Colonic mucosa (tissue), 4 donors: ENCODE data around the gene UNC13C. TPM values are rescaled to one million over a fixed set of nuclear protein-coding genes. Genes with fewer than 3 reads are reported as not detected.

Experiments used
- DNase-seq: peaks from one replicate; pipeline ENCODE4 v3.0.0-alpha.2; 2020
- H3K27ac ChIP-seq: fragments of 200-600 bp; one replicate; pipeline ENCODE4 v1.8.0; 2021
- H3K27me3 ChIP-seq: fragments of 200-600 bp; one replicate; pipeline ENCODE4 v1.8.0; 2021
- H3K36me3 ChIP-seq: fragments of 200-600 bp; one replicate; pipeline ENCODE4 v1.8.0; 2021
- H3K4me1 ChIP-seq: fragments of 200-600 bp; one replicate; pipeline ENCODE4 v1.8.0; 2021; ENCODE audit warnings: mild to moderate bottlenecking
- H3K4me3 ChIP-seq: fragments of 200-600 bp; one replicate; pipeline ENCODE4 v1.8.0; 2021
- H3K9ac ChIP-seq, 2 donors: one replicate each; pipeline ENCODE4 v1.7.0; 2013; ENCODE audit warnings: control low read depth in 2 of 2, low read depth in 2 of 2, low read length in 2 of 2
- H3K9me3 ChIP-seq: fragments of 200-600 bp; one replicate; pipeline ENCODE4 v1.8.0; 2021
- intact Hi-C: fragments of 100-400 bp; cut with DNase I; formaldehyde crosslinking; loops from one replicate; pipeline ENCODE4 v1.14.1; 2022
- total RNA-seq, 2 donors: library from RNA; stranded (reverse); fragmentation: NEBNext Ultra II Directional in 1 of 2; extraction: Animal tissue kit (Norgen Biotek cat#: 25700) in 1 of 2; gene quantifications; one replicate each; pipeline ENCODE4 v1.2.1, GENCODE V29; 2021
- TF ChIP-seq, protein P1 (sequence below): fragments of 200-600 bp; IDR thresholded peaks from one replicate; pipeline ENCODE4 v1.8.0; 2022; ENCODE audit warnings: antibody characterized with exemption, mild to moderate bottlenecking
- donor health status: healthy.
- donor health status: DM: no; HTN: no; CAD: no.
- donor health status: DM: no; HTN: no; CAD: no.

The UNC13C gene
- total RNA-seq, 2 donors from 2014 or later: 0.05 to 0.13 TPM

DNA sequence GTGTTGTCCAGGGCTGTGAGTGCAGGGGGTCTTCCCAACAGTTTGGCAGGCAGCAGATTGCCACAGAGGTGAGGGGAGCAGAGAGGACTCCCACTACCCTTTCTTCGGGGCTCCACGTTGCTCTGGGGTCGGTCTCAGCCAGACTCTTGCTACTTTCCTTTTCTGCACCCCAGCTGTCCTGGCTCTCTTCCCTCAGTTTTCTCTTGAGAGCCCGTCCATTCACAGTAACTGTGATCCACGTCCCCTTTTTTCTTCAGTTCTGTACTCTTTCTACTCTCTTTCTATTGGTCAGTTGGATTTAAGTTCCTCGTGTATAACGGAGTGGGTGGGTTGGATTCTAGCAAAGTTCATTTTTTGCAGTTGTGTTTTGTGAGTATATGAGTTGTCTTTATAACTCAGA is 105.8 kb downstream of the UNC13C start:
- Histone ChIP-seq H3K4me3 (no peak overlapping the region), H3K36me3 (no peaks in the 10 kb centered on the region), H3K9me3 (no peaks in the 10 kb centered on the region), H3K9ac (no peak overlapping the region), H3K27ac (no peak overlapping the region), H3K27me3 (no peaks in the 10 kb centered on the region), H3K4me1 (no peaks in the 10 kb centered on the region)
- no peak for DNase-seq
- TF ChIP-seq, protein P1, sequence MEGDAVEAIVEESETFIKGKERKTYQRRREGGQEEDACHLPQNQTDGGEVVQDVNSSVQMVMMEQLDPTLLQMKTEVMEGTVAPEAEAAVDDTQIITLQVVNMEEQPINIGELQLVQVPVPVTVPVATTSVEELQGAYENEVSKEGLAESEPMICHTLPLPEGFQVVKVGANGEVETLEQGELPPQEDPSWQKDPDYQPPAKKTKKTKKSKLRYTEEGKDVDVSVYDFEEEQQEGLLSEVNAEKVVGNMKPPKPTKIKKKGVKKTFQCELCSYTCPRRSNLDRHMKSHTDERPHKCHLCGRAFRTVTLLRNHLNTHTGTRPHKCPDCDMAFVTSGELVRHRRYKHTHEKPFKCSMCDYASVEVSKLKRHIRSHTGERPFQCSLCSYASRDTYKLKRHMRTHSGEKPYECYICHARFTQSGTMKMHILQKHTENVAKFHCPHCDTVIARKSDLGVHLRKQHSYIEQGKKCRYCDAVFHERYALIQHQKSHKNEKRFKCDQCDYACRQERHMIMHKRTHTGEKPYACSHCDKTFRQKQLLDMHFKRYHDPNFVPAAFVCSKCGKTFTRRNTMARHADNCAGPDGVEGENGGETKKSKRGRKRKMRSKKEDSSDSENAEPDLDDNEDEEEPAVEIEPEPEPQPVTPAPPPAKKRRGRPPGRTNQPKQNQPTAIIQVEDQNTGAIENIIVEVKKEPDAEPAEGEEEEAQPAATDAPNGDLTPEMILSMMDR: no peak
- intact Hi-C loops: loop anchor here (5.0 kb wide), 1 partner anchor 1028 kb away; no protein-coding TSS in a partner anchor

DNA sequence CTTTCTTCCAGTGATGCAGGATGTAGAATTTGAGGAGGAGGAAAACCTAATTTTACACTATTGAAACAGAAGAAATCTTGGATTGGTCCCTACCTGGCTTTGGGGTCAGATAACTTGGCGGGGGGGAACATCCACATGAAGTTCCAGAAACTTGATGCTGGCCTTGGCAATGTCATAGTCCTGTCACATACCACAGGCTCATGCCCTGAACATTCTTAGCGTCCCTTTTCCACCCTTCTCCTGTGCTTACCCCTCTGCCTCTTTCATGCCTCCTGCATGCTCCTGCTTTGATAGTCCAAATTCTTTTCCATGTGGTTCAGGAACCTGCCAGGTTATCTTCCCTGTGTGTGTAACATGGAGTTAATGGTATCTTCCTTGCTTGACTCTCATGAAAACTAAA is 110.6 kb downstream of the UNC13C start:
- no peaks in the 10 kb centered on the region for H3K4me1 ChIP-seq
- intact Hi-C loops: no loop called here
- DNase-seq: no peak
- no peak overlapping the region for H3K4me3 ChIP-seq
- H3K27me3 ChIP-seq: no peaks in the 10 kb centered on the region
- H3K9me3 ChIP-seq: no peaks in the 10 kb centered on the region
- no peaks in the 10 kb centered on the region for H3K36me3 ChIP-seq
- no peak overlapping the region for H3K9ac ChIP-seq
- H3K27ac ChIP-seq: no peak overlapping the region
- TF ChIP-seq, protein P1: no peak

DNA sequence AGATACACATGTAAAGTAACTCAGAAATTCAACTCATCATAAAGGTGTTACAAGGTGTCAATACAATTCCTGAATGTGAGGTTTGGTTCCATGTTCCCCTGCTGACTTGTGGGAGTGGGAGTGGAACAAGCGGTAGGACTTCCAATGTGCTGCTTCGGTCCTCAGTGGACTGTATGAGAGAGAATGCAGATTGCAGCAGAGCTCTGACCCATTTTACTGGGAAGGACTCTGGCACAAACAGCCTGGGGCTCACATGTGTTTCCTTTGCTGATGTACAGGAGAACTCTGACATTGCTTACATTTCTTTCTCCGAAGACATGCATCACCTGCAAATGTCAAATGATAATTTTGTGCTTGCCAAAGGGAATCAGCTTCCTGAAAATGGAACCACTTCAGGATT is 111.5 kb downstream of the UNC13C start:
- no peak for DNase-seq
- Histone ChIP-seq H3K36me3 (no peaks in the 10 kb centered on the region), H3K9ac (no peak overlapping the region), H3K27ac (no peak overlapping the region), H3K4me1 (no peaks in the 10 kb centered on the region), H3K9me3 (no peaks in the 10 kb centered on the region), H3K27me3 (no peaks in the 10 kb centered on the region), H3K4me3 (no peak overlapping the region)
- TF ChIP-seq, protein P1: no peak
- intact Hi-C loops: no loop called here

DNA sequence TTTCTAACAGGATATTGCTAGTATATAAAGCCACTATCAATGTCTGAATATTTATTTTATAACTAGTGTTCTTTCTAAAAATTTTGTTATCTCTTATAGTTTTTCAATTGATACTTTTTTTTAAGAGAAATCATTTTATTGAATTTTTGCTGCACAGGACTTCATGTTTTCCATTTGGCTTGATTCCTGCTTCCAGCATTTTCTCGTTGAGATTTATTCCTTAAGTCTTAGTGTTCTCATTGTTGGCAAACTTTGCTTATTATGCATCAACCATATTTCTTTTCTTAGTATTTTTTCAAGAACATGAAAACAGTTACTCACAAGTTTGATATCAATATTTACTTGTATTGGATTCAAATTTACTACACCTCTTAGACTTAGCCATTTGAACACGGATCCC is 113.4 kb downstream of the UNC13C start:
- Histone ChIP-seq H3K4me3 (no peak overlapping the region), H3K27ac (no peak overlapping the region), H3K36me3 (no peaks in the 10 kb centered on the region), H3K27me3 (no peaks in the 10 kb centered on the region), H3K9me3 (no peaks in the 10 kb centered on the region), H3K4me1 (no peaks in the 10 kb centered on the region), H3K9ac (no peak overlapping the region)
- no peak for DNase-seq
- TF ChIP-seq, protein P1: no peak
- intact Hi-C loops: no loop called here

DNA sequence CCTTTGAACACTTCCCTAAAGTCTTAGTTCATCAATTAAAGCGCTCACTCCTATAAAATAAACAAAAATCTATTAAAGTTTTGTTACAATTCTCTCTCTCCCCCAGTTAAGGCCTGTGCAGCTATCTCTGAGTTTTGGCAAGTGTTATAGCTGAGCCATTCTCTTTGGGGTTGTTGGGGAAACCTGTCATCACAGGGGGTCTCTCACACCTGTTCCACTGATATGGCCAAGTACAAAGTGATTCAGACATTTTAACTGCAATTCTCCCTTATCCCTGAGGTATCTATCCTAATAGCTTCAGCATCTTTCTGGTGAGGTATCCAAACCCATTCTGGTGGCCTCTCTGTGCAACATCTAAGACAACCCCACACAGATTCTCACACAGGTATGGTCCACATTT is 116.4 kb downstream of the UNC13C start:
- no peak overlapping the region for H3K27ac ChIP-seq
- H3K4me1 ChIP-seq: no peaks in the 10 kb centered on the region
- no peaks in the 10 kb centered on the region for H3K27me3 ChIP-seq
- no peak for DNase-seq
- no peaks in the 10 kb centered on the region for H3K9me3 ChIP-seq
- H3K4me3 ChIP-seq: no peak overlapping the region
- H3K36me3 ChIP-seq: no peaks in the 10 kb centered on the region
- intact Hi-C loops: no loop called here
- TF ChIP-seq, protein P1: no peak
- H3K9ac ChIP-seq: no peak overlapping the region

DNA sequence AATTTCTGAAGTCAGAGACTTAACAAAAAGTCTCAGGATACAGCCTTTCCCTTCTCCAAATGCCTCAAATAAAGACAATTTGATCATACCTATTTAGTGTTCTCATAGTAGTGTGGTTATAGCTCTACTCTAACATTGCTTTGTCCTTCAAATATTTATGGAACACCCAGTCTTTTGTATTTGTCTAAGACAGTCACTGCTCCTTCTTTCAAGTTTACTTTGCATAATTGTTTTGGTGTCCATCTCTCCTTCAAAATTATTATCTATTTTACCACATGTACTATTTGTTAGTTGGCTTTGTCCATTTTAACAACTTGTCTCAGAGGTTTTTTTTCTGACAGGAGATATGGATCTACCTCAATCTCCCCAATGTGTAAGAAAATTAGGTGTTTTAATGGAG is 118.8 kb downstream of the UNC13C start:
- TF ChIP-seq, protein P1: no peak
- intact Hi-C loops: no loop called here
- no peaks in the 10 kb centered on the region for H3K27me3 ChIP-seq
- H3K9me3 ChIP-seq: no peaks in the 10 kb centered on the region
- no peak for DNase-seq
- H3K4me3 ChIP-seq: no peak overlapping the region
- no peaks in the 10 kb centered on the region for H3K4me1 ChIP-seq
- H3K36me3 ChIP-seq: no peaks in the 10 kb centered on the region
- H3K27ac ChIP-seq: no peak overlapping the region
- H3K9ac ChIP-seq: no peak overlapping the region
